Sigmoid colon (tissue), 7 donors: Measurements from ENCODE around the gene PRPH2. TPM values are rescaled to one million over a fixed set of nuclear protein-coding genes. Genes with fewer than 3 reads are reported as not detected.
"Not testable (repeated sequence)": the region's sequence is repeated elsewhere in the genome, so short reads cannot be mapped to it uniquely, and the experiment has no call there.

ENCODE experiments used
- DNase-seq: peaks from one replicate; pipeline ENCODE4 v3.0.0-alpha.2; 2019
- H3K27ac ChIP-seq, 4 donors: fragments of 200-600 bp; sonication (generic); one replicate each; pipeline ENCODE4 v1.5.1; 2016 to 2019; ENCODE audit warnings: mild to moderate bottlenecking in 1 of 4
- H3K27me3 ChIP-seq, 3 donors: fragments of 200-600 bp; sonication (generic); one replicate each; pipeline ENCODE4 v1.5.1; 2019; ENCODE audit warnings: mild to moderate bottlenecking in 1 of 3
- H3K36me3 ChIP-seq, 4 donors: fragments of 200-600 bp; sonication (generic); one replicate each; pipeline ENCODE4 v1.5.1; 2016 to 2019
- H3K4me1 ChIP-seq, 4 donors: fragments of 200-600 bp; sonication (generic); one replicate each; pipeline ENCODE4 v1.5.1; 2017 to 2019
- H3K4me3 ChIP-seq, 4 donors: fragments of 200-600 bp; sonication (generic); one replicate each; pipeline ENCODE4 v1.5.1; 2017 to 2019; ENCODE audit warnings: mild to moderate bottlenecking in 2 of 4, moderate library complexity in 1 of 4
- H3K9me3 ChIP-seq, 4 donors: fragments of 200-600 bp in 3 of 4; sonication (generic) in 3 of 4; one replicate each; pipeline versions ENCODE4 v1.5.1 to v1.6.1; 2013 to 2019
- EP300 ChIP-seq, 4 donors: sonication (generic); formaldehyde crosslinking; IDR thresholded peaks; one replicate each; pipeline ENCODE4 v1.6.1; 2017; ENCODE audit warnings: antibody characterized with exemption in 4 of 4
- POLR2A ChIP-seq, 2 donors: fragments of 450-650 bp; IDR thresholded peaks; one replicate each; pipeline ENCODE4 v1.6.1; 2016; ENCODE audit warnings: antibody characterized with exemption in 2 of 2, mild to moderate bottlenecking in 2 of 2, moderate library complexity in 2 of 2
- POLR2AphosphoS5 ChIP-seq, 4 donors: sonication (generic); formaldehyde crosslinking; IDR thresholded peaks; one replicate each; pipeline ENCODE4 v1.6.1; 2017; ENCODE audit warnings: antibody characterized with exemption in 4 of 4
- WGBS, 2 donors: extraction: QIAGEN DNeasy Blood & Tissue Kit; methylation state at CpG; one replicate each; pipeline ENCODE4 v1.1.7; 2013; 5-methylcytosine and 5-hydroxymethylcytosine counted together
- intact Hi-C: fragments of 100-400 bp; cut with DNase I; formaldehyde crosslinking; loops from one replicate; pipeline ENCODE4 v1.15.1; 2023
- polyA plus RNA-seq, 3 donors: library from polyadenylated mRNA; stranded (reverse); fragments of 200-250 nt; gene quantifications; one replicate each; pipeline ENCODE4 v1.2.3, GENCODE V29; 2013
- total RNA-seq, 4 donors: library from RNA; depleted of rRNA; stranded (reverse); fragments of >200 nt; gene quantifications; one replicate each; pipeline ENCODE4 v1.1.0, GENCODE V29; 2016
- TF ChIP-seq, protein P1 (sequence below), 4 experiments: fragments of 450-650 bp in 3 of 4; fragments of 200-600 bp in 1 of 4; IDR thresholded peaks; one replicate each; pipeline ENCODE4 v1.5.1; 2016 to 2019; ENCODE audit warnings: antibody characterized with exemption in 4 of 4, mild to moderate bottlenecking in 3 of 4, moderate library complexity in 2 of 4
- donor health status: healthy with polysubstance abuse.
- donor health status: Bipolar disorder and iron deficiency.
- donor health status: healthy.

The PRPH2 gene
- total and polyA plus RNA-seq, 7 donors = under 0.01 to 3.5 (median 0.71) TPM; not detected in 1

DNA sequence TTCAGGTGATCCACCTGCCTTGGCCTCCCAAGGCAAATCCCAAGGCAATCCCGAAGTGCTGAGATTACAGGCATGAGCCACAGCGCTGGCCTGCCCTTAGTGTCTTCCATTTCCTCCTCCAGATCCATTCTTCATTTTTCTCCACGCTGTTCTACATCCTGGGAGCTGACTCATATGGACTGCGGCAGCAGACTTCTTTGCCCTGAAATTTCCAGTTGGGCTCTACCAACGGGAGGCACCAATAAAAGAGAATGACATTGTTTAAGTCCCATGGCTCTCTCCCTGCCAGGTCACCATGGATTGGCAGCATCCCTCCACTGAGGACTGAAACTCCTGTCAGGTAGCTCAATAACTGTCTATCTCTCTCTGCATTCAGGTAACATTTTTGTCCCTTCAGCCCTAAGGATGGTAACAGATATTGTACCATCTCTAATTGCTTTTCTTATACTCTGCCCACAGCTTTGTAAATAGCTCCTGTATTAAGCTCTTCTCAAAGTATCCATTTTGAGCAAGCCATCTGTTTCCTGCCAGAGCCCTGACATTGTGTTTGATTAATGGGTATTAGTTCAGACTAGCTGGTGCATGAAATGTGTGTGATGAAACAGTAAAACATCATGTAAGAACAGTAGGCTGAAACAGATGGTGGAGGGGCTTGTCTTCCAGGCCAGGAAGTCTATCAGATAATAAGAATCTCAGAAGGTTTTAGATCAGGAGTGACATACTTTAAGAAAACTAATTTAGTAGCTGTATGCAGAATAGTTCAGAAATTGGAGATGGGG, 19.9 kb upstream of the PRPH2 start:
- H3K27ac ChIP-seq = no peak overlapping the region
- DNase-seq = no peak
- H3K27me3 ChIP-seq = no peaks in the 10 kb centered on the region
- H3K4me1 ChIP-seq = peaks cover 0 to 20% (median 16%) of the 10 kb centered on the region in 4 donors
- intact Hi-C loops = no loop called here
- H3K4me3 ChIP-seq = no peak overlapping the region
- H3K36me3 ChIP-seq = no peaks in the 10 kb centered on the region
- no peaks in the 10 kb centered on the region for H3K9me3 ChIP-seq
- 79 to 82% methylated on average over 5 of the region's 5 CpGs for WGBS, 2 donors
- TF ChIP-seq, protein P1, sequence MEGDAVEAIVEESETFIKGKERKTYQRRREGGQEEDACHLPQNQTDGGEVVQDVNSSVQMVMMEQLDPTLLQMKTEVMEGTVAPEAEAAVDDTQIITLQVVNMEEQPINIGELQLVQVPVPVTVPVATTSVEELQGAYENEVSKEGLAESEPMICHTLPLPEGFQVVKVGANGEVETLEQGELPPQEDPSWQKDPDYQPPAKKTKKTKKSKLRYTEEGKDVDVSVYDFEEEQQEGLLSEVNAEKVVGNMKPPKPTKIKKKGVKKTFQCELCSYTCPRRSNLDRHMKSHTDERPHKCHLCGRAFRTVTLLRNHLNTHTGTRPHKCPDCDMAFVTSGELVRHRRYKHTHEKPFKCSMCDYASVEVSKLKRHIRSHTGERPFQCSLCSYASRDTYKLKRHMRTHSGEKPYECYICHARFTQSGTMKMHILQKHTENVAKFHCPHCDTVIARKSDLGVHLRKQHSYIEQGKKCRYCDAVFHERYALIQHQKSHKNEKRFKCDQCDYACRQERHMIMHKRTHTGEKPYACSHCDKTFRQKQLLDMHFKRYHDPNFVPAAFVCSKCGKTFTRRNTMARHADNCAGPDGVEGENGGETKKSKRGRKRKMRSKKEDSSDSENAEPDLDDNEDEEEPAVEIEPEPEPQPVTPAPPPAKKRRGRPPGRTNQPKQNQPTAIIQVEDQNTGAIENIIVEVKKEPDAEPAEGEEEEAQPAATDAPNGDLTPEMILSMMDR (IDR thresholded peaks at IDR 0.05) = no peak
- TF ChIP-seq POLR2A (IDR thresholded peaks at IDR 0.05) (no peak), POLR2AphosphoS5 (IDR thresholded peaks at IDR 0.05) (no peak), EP300 (IDR thresholded peaks at IDR 0.05) (no peak)

DNA sequence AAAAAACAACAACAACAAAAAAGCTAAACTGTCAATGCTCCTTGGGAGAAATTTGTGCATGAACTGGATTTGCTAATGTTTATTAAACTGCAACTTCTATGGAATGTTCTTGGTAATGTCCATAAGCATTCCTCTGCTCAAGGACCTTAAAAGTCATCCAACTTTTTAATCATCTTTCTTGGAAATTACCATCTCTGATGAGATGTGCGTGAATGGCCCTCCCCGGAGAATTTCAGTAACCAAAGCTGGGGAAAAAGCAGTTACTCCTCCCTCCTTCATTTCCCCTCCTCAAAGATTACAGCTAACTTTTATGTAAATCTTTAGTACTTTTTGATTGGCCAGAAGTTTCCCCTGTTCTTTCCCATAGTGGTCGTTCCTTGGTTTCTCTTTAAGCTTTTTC, 18.3 kb upstream of the PRPH2 start:
- H3K27ac ChIP-seq = no peak overlapping the region
- intact Hi-C loops = no loop called here
- no peaks in the 10 kb centered on the region for H3K27me3 ChIP-seq
- DNase-seq = no peak
- H3K4me1 ChIP-seq = peaks cover 0 to 20% (median 16%) of the 10 kb centered on the region in 4 donors
- no peaks in the 10 kb centered on the region for H3K36me3 ChIP-seq
- no peaks in the 10 kb centered on the region for H3K9me3 ChIP-seq
- 55 to 71% methylated on average over 3 of the region's 3 CpGs for WGBS, 2 donors
- TF ChIP-seq, protein P1 (IDR thresholded peaks at IDR 0.05) = no peak
- TF ChIP-seq EP300 (IDR thresholded peaks at IDR 0.05) = no peak
- no peak for TF ChIP-seq POLR2A (IDR thresholded peaks at IDR 0.05)
- TF ChIP-seq POLR2AphosphoS5 (IDR thresholded peaks at IDR 0.05) = no peak
- no peak overlapping the region for H3K4me3 ChIP-seq

DNA sequence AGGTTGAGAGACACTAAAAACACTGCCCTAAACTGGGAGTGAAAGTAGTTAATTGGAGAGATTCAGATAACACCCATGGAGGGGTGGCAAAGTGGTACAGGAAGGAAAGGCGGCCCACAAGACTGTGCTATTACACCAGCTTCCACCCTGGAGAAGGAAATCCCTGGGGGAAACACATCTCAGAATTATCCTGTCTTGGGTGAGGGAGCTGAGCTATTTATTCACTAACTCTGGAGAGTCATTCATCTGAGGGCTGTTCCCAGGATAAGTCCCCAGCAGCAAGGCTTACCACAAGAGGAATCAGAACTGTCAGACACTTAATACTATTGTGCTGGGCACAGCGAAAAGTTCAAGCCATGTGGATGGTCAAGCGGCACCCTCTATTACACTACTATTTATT, 13.6 kb upstream of the PRPH2 start:
- Histone ChIP-seq H3K36me3 (no peaks in the 10 kb centered on the region), H3K27ac (no peak overlapping the region), H3K27me3 (no peaks in the 10 kb centered on the region), H3K4me1 (no peaks in the 10 kb centered on the region), H3K9me3 (no peaks in the 10 kb centered on the region), H3K4me3 (no peak overlapping the region)
- no peak for DNase-seq
- WGBS, 2 donors = 92 to 97% methylated on average over 3 of the region's 3 CpGs
- TF ChIP-seq POLR2A (IDR thresholded peaks at IDR 0.05) (no peak), POLR2AphosphoS5 (IDR thresholded peaks at IDR 0.05) (no peak), EP300 (IDR thresholded peaks at IDR 0.05) (no peak)
- TF ChIP-seq, protein P1 (IDR thresholded peaks at IDR 0.05) = no peak
- intact Hi-C loops = no loop called here

DNA sequence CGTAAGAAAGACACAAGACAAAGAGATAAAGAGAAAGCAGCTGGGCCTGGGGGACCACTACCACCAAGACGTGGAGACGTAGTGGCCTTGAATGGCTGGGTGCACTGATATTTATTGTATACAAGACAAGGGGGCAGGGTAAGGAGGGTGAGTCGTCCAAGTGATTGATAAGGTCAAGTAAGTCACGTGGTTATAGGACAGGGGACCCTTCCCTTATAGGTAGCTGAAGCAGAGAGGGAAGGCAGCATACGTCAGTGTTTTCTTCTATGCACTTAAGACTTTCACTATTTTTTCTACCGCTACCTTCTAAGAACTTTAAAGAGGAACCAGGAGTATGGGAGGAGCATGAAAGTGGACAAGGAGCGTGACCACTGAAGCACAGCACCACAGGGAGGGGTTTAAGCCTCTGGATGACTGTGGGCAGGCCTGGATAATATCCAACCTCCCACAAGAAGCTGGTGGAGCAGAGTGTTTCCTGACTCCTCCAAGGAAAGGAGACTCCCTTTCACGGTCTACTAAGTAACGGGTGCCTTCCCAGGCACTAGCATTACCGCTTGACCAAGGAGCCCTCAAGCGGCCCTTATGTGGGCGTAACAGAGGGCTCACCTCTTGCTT, 11.6 kb upstream of the PRPH2 start:
- H3K27ac ChIP-seq, H3K36me3 ChIP-seq, H3K4me1 ChIP-seq, H3K4me3 ChIP-seq, H3K27me3 ChIP-seq, H3K9me3 ChIP-seq, DNase-seq, intact Hi-C loops: not testable (repeated sequence)
- 87 to 88% methylated on average over 13 of the region's 13 CpGs for WGBS, 2 donors

DNA sequence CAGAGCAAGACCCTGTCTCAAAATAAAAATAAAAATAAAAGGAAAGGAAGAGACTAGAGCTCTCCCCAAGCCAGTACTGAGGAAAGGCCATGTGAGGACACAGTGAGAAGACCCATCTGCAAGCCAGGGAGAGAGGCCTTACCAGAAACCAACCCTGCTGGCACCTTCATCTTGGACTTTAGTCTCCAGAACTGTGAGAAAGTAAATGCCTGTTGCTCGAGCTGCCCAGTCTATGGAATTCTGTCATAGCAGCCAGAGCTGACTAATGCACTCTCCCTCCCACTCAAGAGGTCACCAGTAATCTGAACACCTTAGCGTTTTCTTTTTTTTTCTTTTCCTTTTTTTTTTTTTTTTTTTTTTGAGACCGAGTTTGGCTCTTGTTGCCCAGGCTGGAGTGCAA, 7.3 kb upstream of the PRPH2 start:
- intact Hi-C loops = loop anchor here (5.0 kb wide), 1 partner anchor 37 kb away; no protein-coding TSS in a partner anchor
- H3K27ac ChIP-seq = no peak overlapping the region
- TF ChIP-seq EP300 (IDR thresholded peaks at IDR 0.05) (no peak), POLR2AphosphoS5 (IDR thresholded peaks at IDR 0.05) (no peak), POLR2A (IDR thresholded peaks at IDR 0.05) (no peak)
- TF ChIP-seq, protein P1 (IDR thresholded peaks at IDR 0.05) = no peak
- H3K27me3 ChIP-seq = no peaks in the 10 kb centered on the region
- H3K4me1 ChIP-seq = peaks cover 0 to 27% (median 13%) of the 10 kb centered on the region in 4 donors
- no peaks in the 10 kb centered on the region for H3K36me3 ChIP-seq
- no peaks in the 10 kb centered on the region for H3K9me3 ChIP-seq
- 52 to 53% methylated on average over 3 of the region's 3 CpGs for WGBS, 2 donors
- DNase-seq = no peak
- no peak overlapping the region for H3K4me3 ChIP-seq
